GM10847 (cell line): ENCODE data around the gene CCDC6.

Experiments used
- POLR2A ChIP-seq: IDR thresholded peaks from 2 replicates; pipeline ENCODE4 v1.6.1; 2011; ENCODE audit not compliant: insufficient read length; ENCODE audit errors: extremely low read depth

CCDC6 gene

GRCh38 chr10:59839576-59839975 lies 66.8 kb downstream of the CCDC6 start:
- no peak for TF ChIP-seq POLR2A

- no peak for TF ChIP-seq POLR2A
Observed at GRCh38 chr10:59838085-59838789, 68.1 kb downstream of the CCDC6 start.

- no peak for TF ChIP-seq POLR2A
Observed at GRCh38 chr10:59833810-59834209, 72.5 kb downstream of the CCDC6 start.

GRCh38 chr10:59832506-59832905 lies 73.8 kb downstream of the CCDC6 start:
- no peak for TF ChIP-seq POLR2A

GRCh38 chr10:59831658-59832503 lies 74.5 kb downstream of the CCDC6 start:
- no peak for TF ChIP-seq POLR2A

- TF ChIP-seq POLR2A: no peak
Observed at GRCh38 chr10:59830601-59831259, 75.6 kb downstream of the CCDC6 start.

- no peak for TF ChIP-seq POLR2A
Observed at GRCh38 chr10:59829601-59830000, 76.8 kb downstream of the CCDC6 start.

GRCh38 chr10:59829024-59829423 lies 77.3 kb downstream of the CCDC6 start:
- TF ChIP-seq POLR2A: no peak

GRCh38 chr10:59825932-59826331 lies 80.4 kb downstream of the CCDC6 start:
- TF ChIP-seq POLR2A: no peak

- no peak for TF ChIP-seq POLR2A
Observed at GRCh38 chr10:59823751-59824150, 82.6 kb downstream of the CCDC6 start.

- TF ChIP-seq POLR2A: no peak
Observed at GRCh38 chr10:59823111-59823510, 83.2 kb downstream of the CCDC6 start.

GRCh38 chr10:59820471-59820870 lies 85.9 kb downstream of the CCDC6 start:
- no peak for TF ChIP-seq POLR2A

GRCh38 chr10:59819683-59820082 lies 86.7 kb downstream of the CCDC6 start:
- TF ChIP-seq POLR2A: no peak

- TF ChIP-seq POLR2A: no peak
Observed at GRCh38 chr10:59819265-59819664, 87.1 kb downstream of the CCDC6 start.

GRCh38 chr10:59817773-59818172 lies 88.6 kb downstream of the CCDC6 start:
- TF ChIP-seq POLR2A: no peak

GRCh38 chr10:59814878-59815277 lies 91.5 kb downstream of the CCDC6 start:
- no peak for TF ChIP-seq POLR2A

- no peak for TF ChIP-seq POLR2A
Observed at GRCh38 chr10:59812519-59813122, 93.7 kb downstream of the CCDC6 start.
